AG09319 (cell line): ENCODE data around the gene ASH1L.
A peak's percentile ranks its signal among the peaks of the same experiment; 100 is the strongest.

Experiments used
- DNase-seq: peaks from one replicate; pipeline ENCODE4 v3.0.0-alpha.2; 2010; ENCODE audit warnings: low read depth; ENCODE audit errors: extremely low read depth
- TF ChIP-seq, protein P1 (sequence below): IDR thresholded peaks from 2 replicates; pipeline ENCODE4 v1.5.1; 2011; ENCODE audit warnings: low read depth, mild to moderate bottlenecking, inconsistent platforms, low read length, moderate library complexity

Gene ASH1L

GRCh38 chr1:155324037-155324716, 238.4 kb downstream of the ASH1L start:
- TF ChIP-seq, protein P1, sequence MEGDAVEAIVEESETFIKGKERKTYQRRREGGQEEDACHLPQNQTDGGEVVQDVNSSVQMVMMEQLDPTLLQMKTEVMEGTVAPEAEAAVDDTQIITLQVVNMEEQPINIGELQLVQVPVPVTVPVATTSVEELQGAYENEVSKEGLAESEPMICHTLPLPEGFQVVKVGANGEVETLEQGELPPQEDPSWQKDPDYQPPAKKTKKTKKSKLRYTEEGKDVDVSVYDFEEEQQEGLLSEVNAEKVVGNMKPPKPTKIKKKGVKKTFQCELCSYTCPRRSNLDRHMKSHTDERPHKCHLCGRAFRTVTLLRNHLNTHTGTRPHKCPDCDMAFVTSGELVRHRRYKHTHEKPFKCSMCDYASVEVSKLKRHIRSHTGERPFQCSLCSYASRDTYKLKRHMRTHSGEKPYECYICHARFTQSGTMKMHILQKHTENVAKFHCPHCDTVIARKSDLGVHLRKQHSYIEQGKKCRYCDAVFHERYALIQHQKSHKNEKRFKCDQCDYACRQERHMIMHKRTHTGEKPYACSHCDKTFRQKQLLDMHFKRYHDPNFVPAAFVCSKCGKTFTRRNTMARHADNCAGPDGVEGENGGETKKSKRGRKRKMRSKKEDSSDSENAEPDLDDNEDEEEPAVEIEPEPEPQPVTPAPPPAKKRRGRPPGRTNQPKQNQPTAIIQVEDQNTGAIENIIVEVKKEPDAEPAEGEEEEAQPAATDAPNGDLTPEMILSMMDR: no peak
- peak; percentile 90 for DNase-seq

DNA sequence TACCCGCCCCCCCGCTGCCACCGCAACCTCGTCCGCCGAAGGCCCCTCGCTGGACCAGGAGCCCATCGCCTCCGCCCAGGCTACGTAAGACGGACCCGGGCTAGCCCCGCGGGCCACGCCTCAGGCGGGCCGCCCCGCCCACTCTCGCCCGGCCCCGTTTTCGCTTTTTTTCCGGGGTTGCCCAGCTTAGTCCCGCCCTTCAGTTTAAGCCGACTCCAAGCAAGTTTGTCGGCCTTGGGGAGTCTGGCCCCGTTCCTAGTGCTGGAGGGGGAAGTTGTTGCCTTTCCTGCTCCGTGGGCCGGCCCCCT, 238.9 kb downstream of the ASH1L start:
- DNase-seq: peak; percentile 79
- TF ChIP-seq, protein P1: no peak

DNA sequence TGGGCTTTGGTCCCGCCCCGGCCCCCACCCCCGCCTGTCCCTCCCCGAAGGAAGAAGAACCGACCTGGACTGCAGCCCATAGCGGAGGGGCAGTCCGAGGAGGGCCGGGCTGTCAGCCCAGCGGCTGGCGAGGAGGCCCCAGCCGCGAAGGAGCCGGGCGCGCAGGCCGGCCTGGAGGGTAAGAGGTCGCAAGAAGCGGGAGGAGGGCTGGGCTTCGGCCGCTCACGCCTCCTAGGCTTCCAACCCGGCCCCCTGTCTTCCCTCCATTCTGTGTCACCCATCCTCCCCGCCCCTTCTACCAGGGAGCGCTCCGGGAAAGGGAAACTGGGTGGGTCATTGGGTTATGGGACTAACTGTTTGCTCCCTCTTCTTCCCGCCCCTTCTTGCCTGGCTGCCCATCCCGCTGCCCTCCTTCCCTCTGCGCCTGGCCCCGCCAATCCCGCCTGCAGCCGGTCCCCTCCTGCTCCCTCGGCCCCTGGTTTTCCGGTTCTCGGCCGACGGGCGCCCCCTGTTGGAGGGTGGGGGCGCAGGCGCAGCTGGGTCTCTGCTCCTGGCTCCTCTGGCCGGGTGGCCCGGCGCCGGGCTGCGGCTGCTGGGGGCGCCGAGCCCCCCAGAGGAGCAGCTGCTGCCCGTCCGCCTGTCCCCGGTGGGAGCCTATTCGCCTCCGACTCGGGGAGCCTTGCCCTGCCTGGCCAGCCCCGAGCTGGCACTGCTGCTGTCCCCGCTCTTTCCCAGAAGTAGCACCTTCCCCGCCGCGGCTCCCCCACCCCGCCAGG, 239.5 kb downstream of the ASH1L start:
- TF ChIP-seq, protein P1: peak; percentile 77
- DNase-seq: peak; percentile 91

GRCh38 chr1:155322571-155322952, 240.0 kb downstream of the ASH1L start:
- TF ChIP-seq, protein P1: no peak
- DNase-seq: no peak

GRCh38 chr1:155321639-155322503, 240.7 kb downstream of the ASH1L start:
- TF ChIP-seq, protein P1: no peak
- no peak for DNase-seq

DNA sequence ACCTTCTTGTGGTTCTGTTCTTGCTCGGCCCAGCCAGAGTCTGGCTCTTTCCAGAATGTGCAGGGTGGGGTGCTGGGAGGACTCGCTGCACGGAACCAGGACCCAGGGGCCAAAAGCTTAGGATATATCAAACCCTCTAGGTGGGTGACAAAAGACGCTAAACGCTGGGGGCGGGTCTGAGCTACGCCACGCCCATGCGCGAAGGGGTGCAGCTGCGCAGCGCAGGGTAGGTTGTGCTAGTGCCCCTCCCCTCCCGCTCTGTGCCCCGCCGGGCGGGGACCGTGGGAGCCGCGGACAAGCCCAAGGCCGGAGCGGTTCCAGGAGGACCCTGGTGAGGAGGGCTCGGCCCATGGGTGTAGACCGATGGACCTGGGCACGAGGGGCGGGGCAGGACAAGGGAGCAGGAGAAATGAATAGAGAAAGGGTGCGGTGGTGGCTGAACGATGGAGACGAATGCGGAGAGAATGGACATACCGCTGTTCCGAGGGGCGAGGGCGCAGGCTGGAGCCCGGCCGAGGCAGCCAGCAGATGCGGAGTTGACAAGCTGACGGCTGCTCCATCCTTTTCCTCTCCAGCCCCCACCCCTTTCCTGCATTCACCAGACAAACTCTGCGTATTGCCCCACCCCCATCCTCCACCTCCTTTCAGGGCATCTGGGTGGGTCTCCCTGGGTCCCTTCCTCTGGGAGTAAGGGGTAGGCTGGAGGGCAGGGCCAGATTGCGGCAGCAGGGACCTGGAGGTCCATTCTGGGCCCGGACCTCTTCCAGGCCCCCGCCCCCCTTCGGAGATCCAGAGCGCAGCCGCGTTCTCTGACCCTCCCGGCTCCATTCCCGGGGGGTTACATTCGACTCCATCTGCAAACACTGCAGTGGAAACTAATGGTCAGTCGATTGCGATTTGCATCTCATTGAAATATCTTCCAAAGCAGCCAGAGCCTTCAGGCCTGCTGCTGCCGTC, 241.7 kb downstream of the ASH1L start, which contains the start of gene RUSC1:
TSS of gene RUSC1 (plus strand) at position 234 of the 957 bp plus-strand sequence. CDS start 880 bp downstream, outside the sequence.
- DNase-seq: no peak
- TF ChIP-seq, protein P1: no peak
